GM18505 (cell line): Measurements from ENCODE around the gene TM4SF18.

Source experiments
- ATAC-seq: cut with Tn5 transposase; IDR thresholded peaks from one replicate; pipeline ENCODE4 v1.9.1; 2021; ENCODE audit not compliant: unreplicated experiment
- POLR2A ChIP-seq: IDR thresholded peaks from 4 replicates; pipeline ENCODE4 v1.6.1; 2011; ENCODE audit warnings: borderline replicate concordance; ENCODE audit not compliant: insufficient read depth, insufficient read length; ENCODE audit errors: extremely low read depth

The TM4SF18 gene

GRCh38 chr3:149299938-149300801, 33.3 kb downstream of the TM4SF18 start:
- TF ChIP-seq POLR2A: no peak
- ATAC-seq: no peak

GRCh38 chr3:149296972-149297371, 36.5 kb downstream of the TM4SF18 start:
- ATAC-seq: no peak
- TF ChIP-seq POLR2A: no peak

DNA sequence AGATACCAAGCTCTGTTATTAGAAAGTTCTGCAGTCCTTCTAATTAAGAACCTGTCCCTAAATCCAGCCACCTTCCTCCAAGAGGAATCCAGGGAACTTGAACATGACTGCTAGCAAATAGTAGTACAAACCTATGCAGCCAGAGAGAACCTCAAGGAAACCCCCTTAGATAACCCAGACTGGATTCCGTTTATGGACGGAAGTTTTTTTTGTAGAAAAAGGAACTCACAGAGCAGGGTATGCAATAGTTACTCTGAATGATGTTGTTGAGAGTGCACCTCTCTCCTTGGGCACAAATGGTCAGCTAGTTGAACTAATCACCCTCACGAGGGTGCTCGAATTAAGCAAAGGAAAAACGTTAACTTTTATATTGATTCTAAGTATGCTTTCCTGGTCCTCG, 40.8 kb downstream of the TM4SF18 start:
- no peak for TF ChIP-seq POLR2A
- no peak for ATAC-seq

DNA sequence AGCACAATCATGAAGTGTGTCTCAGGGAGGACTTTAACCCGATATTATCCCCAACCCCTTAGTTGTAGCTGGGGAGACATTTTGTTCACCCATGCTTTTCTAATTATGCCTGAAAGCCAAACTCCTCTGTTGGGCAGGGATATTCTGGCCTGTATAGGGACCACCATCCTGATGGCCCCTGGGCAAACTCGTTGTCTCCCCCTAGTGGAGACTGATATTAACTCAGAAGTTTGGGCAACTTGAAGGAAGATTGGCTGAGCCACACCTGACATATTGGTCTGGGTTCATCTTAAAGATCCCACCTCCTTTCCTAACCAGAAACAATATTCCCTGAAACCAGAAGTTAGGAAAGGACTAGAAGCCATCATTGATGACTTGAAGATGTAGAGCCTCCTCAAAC, 42.3 kb downstream of the TM4SF18 start:
- no peak for ATAC-seq
- TF ChIP-seq POLR2A: no peak

DNA sequence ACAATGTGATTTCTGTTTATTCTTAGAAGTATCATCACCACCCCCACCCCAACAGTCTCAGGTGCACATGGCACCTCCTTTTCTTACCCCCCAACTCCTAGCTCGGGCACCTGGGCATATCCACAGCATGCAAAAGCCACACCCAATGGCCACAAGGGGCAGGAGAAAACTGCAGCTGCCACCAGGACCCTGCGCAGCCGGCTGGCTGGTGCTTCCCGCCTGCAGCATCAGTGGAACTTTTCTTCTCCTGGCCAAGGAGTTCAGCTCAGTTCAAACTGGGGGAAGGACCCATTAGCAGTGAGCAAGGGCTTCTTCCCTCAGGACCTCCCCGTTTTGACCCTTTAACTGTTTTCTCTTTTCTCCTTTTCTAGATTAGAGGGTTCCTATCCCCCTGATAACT, 44.8 kb downstream of the TM4SF18 start:
- no peak for ATAC-seq
- no peak for TF ChIP-seq POLR2A

DNA sequence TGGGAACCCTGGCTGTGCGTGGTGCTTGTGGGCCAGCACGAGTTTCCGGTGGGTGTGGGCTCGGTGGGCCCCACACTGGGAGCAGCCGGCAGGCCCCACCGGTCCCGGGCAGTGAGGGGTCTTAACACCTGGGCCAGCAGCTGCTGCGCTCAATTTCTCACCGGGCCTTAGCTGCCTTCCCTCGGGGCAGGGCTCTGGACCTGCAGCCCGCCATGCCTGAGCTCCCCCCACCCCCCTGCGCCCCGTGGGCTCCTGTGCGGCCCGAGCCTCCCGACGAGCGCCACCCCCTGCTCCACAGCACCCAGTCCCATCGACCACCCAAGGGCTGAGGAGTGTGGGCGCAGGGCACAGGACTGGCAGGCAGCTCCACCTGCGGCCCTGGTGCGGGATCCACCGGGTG, 49.4 kb downstream of the TM4SF18 start:
- no peak for TF ChIP-seq POLR2A
- ATAC-seq: no peak

DNA sequence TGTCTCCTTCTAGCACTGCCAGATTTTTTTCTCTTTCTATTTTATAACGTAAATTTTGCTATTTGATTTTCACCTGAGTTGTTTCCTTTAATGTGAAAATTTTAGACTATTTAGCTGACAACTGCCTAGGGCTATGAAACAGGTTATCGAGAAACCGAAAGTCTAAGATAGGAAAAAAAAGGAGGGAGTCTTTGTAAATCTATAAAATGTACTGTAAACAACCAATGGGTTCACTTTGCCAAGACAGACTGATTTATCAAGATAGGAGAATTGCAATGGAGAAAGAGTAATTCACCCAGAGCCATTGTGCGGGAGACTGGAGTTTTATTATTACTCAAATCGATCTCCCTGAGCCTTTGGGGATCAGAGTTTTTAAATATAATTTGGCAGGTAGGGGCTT, 50.0 kb downstream of the TM4SF18 start:
- ATAC-seq: no peak
- TF ChIP-seq POLR2A: no peak

- ATAC-seq: no peak
- no peak for TF ChIP-seq POLR2A
Observed at GRCh38 chr3:149282836-149283235, 50.6 kb downstream of the TM4SF18 start.

- no peak for ATAC-seq
- TF ChIP-seq POLR2A: no peak
Observed at GRCh38 chr3:149282322-149282721, 51.1 kb downstream of the TM4SF18 start.

DNA sequence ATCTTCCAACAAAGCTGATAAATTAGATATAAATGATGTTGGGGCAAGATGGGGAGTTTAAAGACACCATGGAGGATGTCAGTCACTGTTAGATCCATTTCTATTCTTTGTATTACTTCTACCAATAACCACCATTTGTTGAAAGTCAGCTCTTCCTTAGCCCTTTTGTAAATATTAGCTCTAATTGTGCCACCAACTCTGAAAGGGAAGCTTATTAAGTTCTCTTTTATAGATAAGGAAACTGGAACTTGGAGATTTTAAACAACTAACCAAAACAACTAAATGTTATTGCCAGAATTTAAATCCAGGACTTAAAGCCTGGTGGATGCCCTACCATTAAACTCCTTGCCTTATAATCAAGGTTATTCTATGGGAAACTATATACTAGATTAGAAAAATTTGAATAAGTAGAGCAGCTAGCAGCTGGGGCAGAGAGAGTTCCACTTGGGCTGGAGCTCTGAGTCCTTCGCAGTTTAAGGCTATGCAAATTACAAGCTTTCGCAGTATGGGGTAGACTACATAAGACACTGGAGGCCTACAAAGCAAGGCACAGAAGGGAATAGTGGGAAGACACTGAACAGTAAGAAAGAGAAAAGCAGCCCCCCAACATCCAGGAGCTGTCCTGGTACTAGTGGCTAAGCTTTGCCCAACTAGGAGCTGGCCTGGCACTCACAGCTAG, 52.6 kb downstream of the TM4SF18 start:
- no peak for ATAC-seq
- no peak for TF ChIP-seq POLR2A

DNA sequence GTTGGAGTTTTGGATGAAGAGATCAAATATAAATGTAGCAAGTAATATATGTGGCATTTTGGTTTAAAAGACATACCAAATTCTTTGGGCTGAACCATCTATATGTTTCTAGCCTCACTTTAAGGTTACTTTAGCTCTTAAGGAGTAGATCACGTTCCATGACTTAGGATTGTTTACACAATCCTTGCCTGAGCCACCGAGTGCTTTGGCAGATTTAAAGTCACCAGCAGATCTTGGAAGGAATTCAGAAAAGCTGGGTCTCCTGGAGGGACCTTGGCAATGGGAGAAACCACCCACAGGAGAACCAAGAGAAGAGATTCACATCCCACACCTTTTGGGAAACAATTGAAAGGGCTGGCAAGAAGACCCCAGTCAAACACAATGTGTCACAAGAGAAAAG, 54.5 kb downstream of the TM4SF18 start:
- no peak for TF ChIP-seq POLR2A
- no peak for ATAC-seq

DNA sequence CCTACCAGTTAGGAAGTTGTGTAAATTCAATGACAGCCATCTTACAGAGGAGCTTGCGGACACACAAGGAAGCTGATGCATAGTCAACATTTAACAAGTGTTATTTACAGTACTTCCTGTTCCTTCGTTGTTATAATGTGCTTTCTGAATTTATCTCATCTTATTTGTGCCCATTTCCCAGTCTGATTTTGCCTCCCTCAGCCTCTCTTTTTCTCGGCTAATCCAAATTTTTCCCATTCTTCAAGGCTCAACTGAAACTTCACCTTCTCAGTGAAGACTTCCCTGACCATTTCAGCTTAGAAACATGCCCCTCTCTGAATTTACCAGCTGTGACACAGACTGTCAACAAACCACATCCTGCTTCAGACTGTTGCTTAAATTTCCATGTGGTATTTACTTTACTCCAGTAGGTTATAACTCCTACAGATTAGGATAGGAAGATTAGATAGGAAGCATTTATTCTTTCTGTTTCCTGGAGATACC, 56.1 kb downstream of the TM4SF18 start:
- ATAC-seq: peak; percentile 50
- no peak for TF ChIP-seq POLR2A

- ATAC-seq: no peak
- no peak for TF ChIP-seq POLR2A
Observed at GRCh38 chr3:149276619-149277018, 56.8 kb downstream of the TM4SF18 start.

DNA sequence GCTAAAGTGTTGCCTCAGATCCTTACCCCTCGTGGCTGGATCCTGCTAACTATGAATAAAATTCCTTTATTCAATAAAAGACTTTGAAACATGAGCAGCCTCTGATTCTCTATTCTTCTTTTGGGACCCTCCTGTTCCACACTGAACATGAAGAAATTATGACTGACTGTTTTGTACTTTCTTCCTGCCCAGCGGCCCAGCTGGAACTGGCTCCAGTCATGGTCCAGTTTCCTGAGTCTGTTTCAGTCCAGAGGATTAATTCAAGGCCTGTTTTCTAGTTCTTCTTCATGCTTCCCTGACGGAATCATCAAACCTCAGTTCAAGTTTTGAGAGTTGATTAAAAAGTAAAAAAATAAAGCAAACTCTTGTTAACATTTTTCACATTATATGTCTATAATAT, 59.2 kb downstream of the TM4SF18 start:
- no peak for TF ChIP-seq POLR2A

DNA sequence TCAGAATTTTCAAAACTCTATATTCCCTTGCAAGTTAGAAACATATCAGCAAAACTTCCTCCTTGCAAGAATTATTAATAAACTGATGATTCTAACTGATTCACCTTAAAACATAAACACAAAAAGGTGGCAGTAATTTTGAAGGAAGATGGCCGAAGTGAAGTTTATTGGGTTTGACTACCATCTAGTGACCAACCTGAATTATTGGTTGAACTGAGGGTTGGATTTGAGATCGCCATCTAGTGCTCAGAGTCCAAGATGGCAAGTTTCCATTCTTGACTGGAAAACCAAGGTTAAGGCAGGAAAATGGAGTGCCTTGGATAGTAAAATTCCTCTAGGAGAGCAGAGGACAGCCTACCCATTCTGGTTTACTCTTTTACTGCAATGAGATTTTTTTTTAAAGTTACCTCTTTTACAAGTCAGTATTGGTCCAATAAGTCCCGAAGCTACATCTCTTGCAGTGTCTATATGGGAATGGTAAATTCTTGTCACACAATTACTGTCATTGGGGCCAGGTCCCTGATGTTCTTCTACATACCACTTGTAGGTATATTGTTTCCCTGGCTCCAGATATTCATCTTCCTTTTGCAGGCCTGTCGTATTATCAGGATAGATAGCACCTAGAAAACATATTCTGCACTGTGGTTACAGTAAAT, 60.2 kb downstream of the TM4SF18 start:
- TF ChIP-seq POLR2A: no peak
- ATAC-seq: peak; percentile 63

More for the DNA sequence above, 59.2 kb downstream of the TM4SF18 start:
- no peak for ATAC-seq
